Ramos (cell line): ENCODE measurements around the gene LMF1.
"Not testable (repeated sequence)": the region's sequence is repeated elsewhere in the genome, so short reads cannot be mapped to it uniquely, and the experiment has no call there.

ENCODE experiments used
- in situ Hi-C: fragments of 300-500 bp; cut with MboI; formaldehyde crosslinking; loops from one replicate; pipeline ENCODE4 v1.14.3; 2022; ENCODE audit warnings: low sequenced_read_pairs; ENCODE audit not compliant: unreplicated experiment

Gene LMF1

GRCh38 chr16:841455-842060 lies 129.2 kb downstream of the LMF1 start:
- in situ Hi-C loops = no loop called here

- in situ Hi-C loops = no loop called here
These were observed 130.0 kb downstream of the LMF1 start for GRCh38 chr16:840561-841454.

GRCh38 chr16:839643-840408 lies 131.0 kb downstream of the LMF1 start:
- in situ Hi-C loops = no loop called here

GRCh38 chr16:838741-839140 lies 132.0 kb downstream of the LMF1 start:
- in situ Hi-C loops = no loop called here

- in situ Hi-C loops = not testable (repeated sequence)
These were observed 134.0 kb downstream of the LMF1 start for GRCh38 chr16:836822-837221.

GRCh38 chr16:836221-836620 lies 134.6 kb downstream of the LMF1 start:
- in situ Hi-C loops = no loop called here

GRCh38 chr16:835373-835772 lies 135.4 kb downstream of the LMF1 start:
- in situ Hi-C loops = no loop called here

GRCh38 chr16:833411-833810 lies 137.4 kb downstream of the LMF1 start:
- in situ Hi-C loops = no loop called here

- in situ Hi-C loops = no loop called here
These were observed 138.0 kb downstream of the LMF1 start for GRCh38 chr16:832652-833336.

GRCh38 chr16:831571-832413 lies 139.0 kb downstream of the LMF1 start:
- in situ Hi-C loops = no loop called here

- in situ Hi-C loops = no loop called here
These were observed 139.8 kb downstream of the LMF1 start for GRCh38 chr16:830871-831570.

- in situ Hi-C loops = no loop called here
These were observed 140.5 kb downstream of the LMF1 start for GRCh38 chr16:830107-830870.

GRCh38 chr16:828891-829290 lies 141.9 kb downstream of the LMF1 start:
- in situ Hi-C loops = no loop called here

- in situ Hi-C loops = no loop called here
These were observed 143.3 kb downstream of the LMF1 start for GRCh38 chr16:827513-827912.

- in situ Hi-C loops = no loop called here
These were observed 145.3 kb downstream of the LMF1 start for GRCh38 chr16:825341-826061.

GRCh38 chr16:824601-825000 lies 146.2 kb downstream of the LMF1 start:
- in situ Hi-C loops = no loop called here

- in situ Hi-C loops = no loop called here
These were observed 146.6 kb downstream of the LMF1 start for GRCh38 chr16:824194-824593.

- in situ Hi-C loops = no loop called here
These were observed 147.9 kb downstream of the LMF1 start for GRCh38 chr16:822909-823297.
